Ascending aorta (tissue), 2 donors: ENCODE measurements around the gene ANKRD1. TPM values are rescaled to one million over a fixed set of nuclear protein-coding genes. Genes with fewer than 3 reads are reported as not detected.

Experiments used
- DNase-seq, 2 donors: peaks; one replicate each; pipeline ENCODE4 v3.0.0-alpha.2; 2019; ENCODE audit warnings: low spot score in 2 of 2
- H3K27ac ChIP-seq, 2 donors: fragments of 200-600 bp; sonication (generic); one replicate each; pipeline ENCODE4 v1.5.1; 2016 to 2017; ENCODE audit warnings: mild to moderate bottlenecking in 1 of 2
- H3K27me3 ChIP-seq: fragments of 200-600 bp; sonication (generic); one replicate; pipeline ENCODE4 v1.5.1; 2017
- H3K36me3 ChIP-seq, 2 donors: fragments of 200-600 bp; sonication (generic); one replicate each; pipeline ENCODE4 v1.5.1; 2016
- H3K4me1 ChIP-seq, 2 donors: fragments of 200-600 bp; sonication (generic); one replicate each; pipeline ENCODE4 v1.5.1; 2016 to 2017; ENCODE audit warnings: mild to moderate bottlenecking in 1 of 2
- H3K4me3 ChIP-seq, 2 donors: fragments of 200-600 bp; sonication (generic); one replicate each; pipeline ENCODE4 v1.5.1; 2016 to 2017; ENCODE audit warnings: mild to moderate bottlenecking in 1 of 2
- H3K9me3 ChIP-seq, 2 donors: fragments of 200-600 bp; sonication (generic); one replicate each; pipeline ENCODE4 v1.5.1; 2016
- intact Hi-C: fragments of 100-400 bp; cut with DNase I; formaldehyde crosslinking; loops from one replicate; pipeline ENCODE4 v1.15.1; 2023
- total RNA-seq: library from RNA; depleted of rRNA; stranded (reverse); fragments of >200 nt; gene quantifications from one replicate; pipeline ENCODE4 v1.1.0, GENCODE V29; 2016
- TF ChIP-seq, protein P1 (sequence below), 3 experiments: fragments of 200-600 bp in 2 of 3; fragments of 450-650 bp in 1 of 3; sonication (generic) in 2 of 3; IDR thresholded peaks; one replicate each; pipeline ENCODE4 v1.5.1; 2016 to 2019; ENCODE audit warnings: antibody characterized with exemption in 3 of 3, mild to moderate bottlenecking in 1 of 3, moderate library complexity in 1 of 3

The ANKRD1 gene
- 8.1 TPM for total RNA-seq

DNA sequence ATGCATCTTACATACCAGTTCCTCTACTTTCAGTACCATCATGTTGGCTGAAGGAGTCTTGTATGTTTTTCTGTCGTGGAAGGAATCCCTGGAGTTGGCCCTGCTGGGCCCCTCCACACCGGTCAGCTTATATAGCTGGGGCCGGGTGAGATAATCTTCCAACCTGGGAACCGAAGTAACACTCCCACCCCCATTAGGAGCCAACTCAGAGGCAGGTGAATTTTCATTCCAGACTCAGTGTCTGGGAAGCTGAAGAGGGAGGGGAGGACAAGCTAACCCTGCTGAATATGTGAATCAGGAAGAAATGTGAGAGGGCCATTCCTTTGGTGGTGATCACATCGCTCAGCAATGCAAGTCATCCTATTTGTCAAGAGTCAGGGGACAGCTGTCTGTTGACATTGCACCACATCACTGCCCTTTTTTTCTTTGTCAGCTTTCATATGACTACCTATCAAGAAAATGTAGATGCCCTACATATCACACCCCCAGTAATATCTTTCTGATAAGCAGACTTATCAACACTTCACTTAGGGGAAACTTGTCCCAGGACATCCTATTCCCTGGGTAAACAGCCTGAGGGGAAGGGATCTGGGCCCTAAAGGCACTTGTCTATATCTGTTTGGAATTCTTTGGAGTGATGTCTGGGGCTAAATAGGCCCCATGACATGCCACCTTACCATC lies at the start of gene ANKRD1:
Gene ANKRD1, minus strand, starts transcription at position 102 of the 681 bp plus-strand sequence. Its CDS starts 60 bp downstream, at position 42.
- Histone ChIP-seq H3K4me3 (no peak within 1 kb of the TSS), H3K36me3 (no peaks in the 10 kb centered on the region), H3K4me1 (peaks cover 0 to 3% of the 10 kb centered on the region in 2 donors), H3K27ac (no peak within 1 kb of the TSS), H3K9me3 (no peaks in the 10 kb centered on the region), H3K27me3 (no peaks in the 10 kb centered on the region)
- intact Hi-C loops = no loop called here
- TF ChIP-seq, protein P1, sequence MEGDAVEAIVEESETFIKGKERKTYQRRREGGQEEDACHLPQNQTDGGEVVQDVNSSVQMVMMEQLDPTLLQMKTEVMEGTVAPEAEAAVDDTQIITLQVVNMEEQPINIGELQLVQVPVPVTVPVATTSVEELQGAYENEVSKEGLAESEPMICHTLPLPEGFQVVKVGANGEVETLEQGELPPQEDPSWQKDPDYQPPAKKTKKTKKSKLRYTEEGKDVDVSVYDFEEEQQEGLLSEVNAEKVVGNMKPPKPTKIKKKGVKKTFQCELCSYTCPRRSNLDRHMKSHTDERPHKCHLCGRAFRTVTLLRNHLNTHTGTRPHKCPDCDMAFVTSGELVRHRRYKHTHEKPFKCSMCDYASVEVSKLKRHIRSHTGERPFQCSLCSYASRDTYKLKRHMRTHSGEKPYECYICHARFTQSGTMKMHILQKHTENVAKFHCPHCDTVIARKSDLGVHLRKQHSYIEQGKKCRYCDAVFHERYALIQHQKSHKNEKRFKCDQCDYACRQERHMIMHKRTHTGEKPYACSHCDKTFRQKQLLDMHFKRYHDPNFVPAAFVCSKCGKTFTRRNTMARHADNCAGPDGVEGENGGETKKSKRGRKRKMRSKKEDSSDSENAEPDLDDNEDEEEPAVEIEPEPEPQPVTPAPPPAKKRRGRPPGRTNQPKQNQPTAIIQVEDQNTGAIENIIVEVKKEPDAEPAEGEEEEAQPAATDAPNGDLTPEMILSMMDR (IDR thresholded peaks at IDR 0.05) = no peak
- peak in 1 of 2 donors; percentile 66 for DNase-seq

DNA sequence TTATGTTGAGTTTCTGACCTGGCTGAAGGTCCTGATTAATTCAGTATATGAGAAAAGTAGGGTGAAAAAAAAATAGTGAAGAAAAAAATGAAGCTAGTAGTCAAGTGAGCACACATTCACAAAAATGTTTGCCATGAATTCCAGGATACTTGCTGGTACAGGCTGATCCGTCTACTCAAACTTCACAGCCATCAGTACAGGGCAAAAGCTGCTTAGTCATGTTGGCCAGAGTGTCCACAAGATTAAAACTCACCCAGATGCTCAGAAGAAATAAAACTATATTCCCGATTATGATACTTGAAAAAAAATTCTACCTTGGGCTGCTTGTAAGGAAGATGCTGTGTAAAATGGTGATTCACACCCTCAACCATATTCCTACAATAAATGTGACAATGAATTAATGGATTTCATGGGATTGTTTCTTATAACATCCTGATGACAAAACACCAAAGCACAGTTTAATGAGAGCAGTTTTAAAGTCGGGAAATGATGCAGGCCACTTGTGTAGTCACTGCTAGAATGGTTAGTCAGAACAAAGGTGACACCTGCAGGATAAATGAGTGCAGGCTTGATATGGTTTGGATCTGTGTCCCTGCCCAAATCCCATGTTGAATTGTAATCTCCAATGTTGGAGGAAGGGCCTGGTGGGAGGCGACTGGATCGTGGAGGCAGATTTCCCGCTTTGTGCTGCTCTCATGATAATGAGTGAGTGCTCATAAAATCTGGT lies 49.2 kb upstream of the ANKRD1 start:
- intact Hi-C loops = loop anchor here (1.0 kb wide), 1 partner anchor 59 kb away; no protein-coding TSS in a partner anchor
- Histone ChIP-seq H3K27ac (peak overlapping the region; percentile 34 to 63), H3K27me3 (no peaks in the 10 kb centered on the region), H3K4me1 (peaks cover 0 to 6% of the 10 kb centered on the region in 2 donors), H3K9me3 (no peaks in the 10 kb centered on the region), H3K36me3 (no peaks in the 10 kb centered on the region), H3K4me3 (no peak overlapping the region)
- TF ChIP-seq, protein P1 (IDR thresholded peaks at IDR 0.05) = no peak
- no peak for DNase-seq

DNA sequence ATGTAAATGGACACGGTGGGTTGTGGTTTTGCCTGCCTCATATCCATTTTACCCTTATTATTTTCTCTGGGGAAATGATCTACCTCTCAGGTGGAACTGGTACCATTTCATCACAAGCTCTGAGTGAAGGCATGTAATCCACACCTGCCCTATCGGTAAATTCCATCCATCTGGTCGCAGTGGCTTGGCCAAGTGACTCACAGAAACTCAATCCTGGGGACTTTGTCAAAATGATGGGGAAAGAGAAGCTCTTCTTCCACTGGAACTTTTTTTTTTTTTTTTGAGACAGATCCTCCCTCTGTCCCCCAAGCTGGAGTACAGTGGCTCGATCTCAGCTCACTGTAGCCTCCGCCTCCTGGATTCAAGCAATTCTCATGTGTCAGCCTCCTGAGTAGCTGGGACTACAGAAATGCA lies 48.2 kb upstream of the ANKRD1 start:
- DNase-seq = no peak
- Histone ChIP-seq H3K27me3 (no peaks in the 10 kb centered on the region), H3K9me3 (no peaks in the 10 kb centered on the region), H3K36me3 (no peaks in the 10 kb centered on the region), H3K4me1 (peaks cover 0 to 6% of the 10 kb centered on the region in 2 donors), H3K4me3 (no peak overlapping the region), H3K27ac (peak overlapping the region; percentile 34 to 63)
- intact Hi-C loops = no loop called here
- TF ChIP-seq, protein P1 (IDR thresholded peaks at IDR 0.05) = no peak

DNA sequence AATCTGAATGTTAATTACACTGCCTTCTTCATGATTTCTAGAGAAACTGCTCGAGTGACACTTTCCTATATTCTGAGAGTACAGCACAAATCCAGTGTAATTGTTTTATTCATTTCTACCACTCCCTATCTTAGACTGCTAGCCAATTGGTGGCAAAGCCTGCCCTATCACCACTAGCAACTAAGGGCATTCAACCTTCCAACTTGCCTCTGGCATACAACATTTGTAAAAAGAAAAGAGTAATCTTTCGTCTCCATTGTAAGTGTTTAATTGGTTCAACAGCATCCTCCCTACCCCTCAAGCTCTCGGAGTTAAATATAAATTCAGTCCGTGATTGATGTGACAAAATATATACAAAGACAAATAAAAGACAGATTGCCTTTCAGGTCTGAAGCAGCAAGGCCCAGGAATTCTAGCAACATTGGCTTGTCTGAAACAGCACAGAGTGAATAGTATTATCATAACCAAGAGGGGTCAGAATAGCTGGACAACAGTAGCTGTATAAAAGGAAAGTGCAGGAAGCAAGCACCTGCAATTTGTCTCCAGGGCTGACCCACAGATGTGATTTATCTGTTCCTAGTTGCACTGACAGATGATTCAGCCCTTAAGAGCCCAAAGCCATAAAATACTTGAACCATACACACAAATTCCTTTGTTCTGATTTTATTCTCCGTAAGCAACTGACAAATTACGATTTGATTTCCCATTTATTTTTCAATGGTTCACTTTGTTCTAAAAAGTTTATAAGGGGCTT lies 47.6 kb upstream of the ANKRD1 start:
- H3K4me3 ChIP-seq = no peak overlapping the region
- DNase-seq = no peak
- no peaks in the 10 kb centered on the region for H3K9me3 ChIP-seq
- no peak overlapping the region for H3K27ac ChIP-seq
- H3K4me1 ChIP-seq = peaks cover 0 to 6% of the 10 kb centered on the region in 2 donors
- no peaks in the 10 kb centered on the region for H3K27me3 ChIP-seq
- no peaks in the 10 kb centered on the region for H3K36me3 ChIP-seq
- intact Hi-C loops = no loop called here
- TF ChIP-seq, protein P1 (IDR thresholded peaks at IDR 0.05) = no peak

DNA sequence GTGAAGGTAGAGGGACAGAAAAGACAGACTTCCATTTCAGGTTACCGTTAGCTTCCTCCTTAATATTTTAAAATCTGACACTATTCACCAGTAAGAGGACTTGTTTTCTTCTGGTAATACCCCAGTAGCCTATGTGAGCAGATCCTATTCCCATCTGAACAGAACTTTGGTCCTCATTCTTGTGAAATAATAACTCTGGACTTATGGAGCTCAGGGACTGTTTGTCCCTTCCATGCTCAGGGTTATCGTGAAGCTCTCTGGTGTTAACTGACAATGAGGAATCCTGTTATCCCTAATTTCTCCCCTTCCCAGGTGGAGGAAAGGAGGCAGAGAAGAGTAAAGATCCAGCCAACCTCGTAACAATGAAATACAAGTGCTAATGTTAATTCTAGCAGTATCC lies 47.0 kb upstream of the ANKRD1 start:
- no peaks in the 10 kb centered on the region for H3K27me3 ChIP-seq
- no peak for DNase-seq
- no peaks in the 10 kb centered on the region for H3K36me3 ChIP-seq
- TF ChIP-seq, protein P1 (IDR thresholded peaks at IDR 0.05) = no peak
- H3K9me3 ChIP-seq = no peaks in the 10 kb centered on the region
- intact Hi-C loops = no loop called here
- peaks cover 0 to 6% of the 10 kb centered on the region in 2 donors for H3K4me1 ChIP-seq
- H3K4me3 ChIP-seq = no peak overlapping the region
- H3K27ac ChIP-seq = no peak overlapping the region
